Measurements from ENCODE around the gene PCBP4.
"Not testable (repeated sequence)": the region's sequence is repeated elsewhere in the genome, so short reads cannot be mapped to it uniquely, and the experiment has no call there.

Gene PCBP4

DNA sequence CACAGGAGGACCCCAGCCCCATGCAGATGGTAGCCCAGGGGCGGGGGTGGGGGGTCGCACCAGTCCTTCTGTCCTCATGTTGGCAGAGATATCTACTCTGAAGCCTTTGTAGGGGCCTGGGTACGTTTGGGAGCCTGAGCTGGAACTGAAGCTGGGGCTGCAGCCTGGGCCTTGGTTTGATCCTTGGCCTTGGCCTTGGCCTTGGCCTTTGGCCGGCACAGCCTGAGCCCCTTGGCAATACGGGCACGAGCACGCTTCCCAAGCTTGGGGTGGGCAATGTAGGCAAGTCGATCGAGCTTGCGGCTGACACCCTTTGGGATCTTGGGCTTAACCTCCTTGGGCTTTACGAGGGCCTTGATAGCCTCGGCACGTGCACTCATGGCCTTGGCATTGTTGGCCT, 26.4 kb upstream of the PCBP4 start:
- not testable (repeated sequence) for H3K9me3 ChIP-seq (ENCODE audit: control insufficient read depth in 2 of 2, low read length in 2 of 2); H3K9ac ChIP-seq (ENCODE audit: low read length in 2 of 2); H3K27ac ChIP-seq (ENCODE audit: low read length); H3K4me3 ChIP-seq (ENCODE audit: low read length in 2 of 2); H3K27me3 ChIP-seq (ENCODE audit: control insufficient read depth in 1 of 2, insufficient read depth in 2 of 2, low read length in 2 of 2)
- H3K4me1 ChIP-seq (ENCODE audit: control insufficient read depth, insufficient read depth, low read length): peaks cover 22% of the 10 kb centered on the region
- H3K36me3 ChIP-seq (ENCODE audit: control insufficient read depth in 2 of 2, insufficient read depth in 2 of 2, low read length in 2 of 2): peaks cover 14% of the 10 kb centered on the region in 2 donors

DNA sequence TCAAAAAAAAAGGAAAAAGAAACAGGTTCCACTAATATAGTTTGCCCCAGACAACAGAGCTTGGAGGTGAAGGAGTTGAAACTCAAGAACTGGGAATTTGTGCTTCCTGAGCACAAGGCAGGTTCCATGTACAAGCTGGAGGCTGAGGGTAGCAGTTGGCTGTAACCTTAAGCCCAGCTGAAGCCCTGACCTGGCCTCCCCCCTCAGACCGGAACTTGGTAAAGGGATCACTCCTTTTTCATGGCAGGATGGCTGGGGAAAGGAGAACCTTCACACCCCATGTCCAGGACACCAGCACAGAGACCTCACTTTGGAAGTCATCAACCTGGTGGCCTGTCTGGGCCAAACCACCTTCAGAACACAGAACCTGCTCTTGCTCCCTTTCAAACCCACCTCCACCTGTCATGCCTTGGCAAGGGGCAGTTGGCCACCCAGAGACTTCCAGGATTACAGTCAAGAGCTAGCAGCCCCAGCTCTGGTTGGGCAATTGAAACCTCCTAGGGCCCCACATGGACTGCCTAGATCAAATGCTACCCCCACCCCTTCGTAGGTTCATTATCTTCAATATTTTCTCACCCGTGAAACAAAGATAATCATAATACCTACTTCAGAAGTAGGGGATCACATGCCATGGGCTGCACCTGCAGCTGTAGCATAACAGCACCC, 24.9 kb upstream of the PCBP4 start:
- Histone ChIP-seq H3K9ac (ENCODE audit: low read length in 2 of 2) (no peak overlapping the region), H3K27ac (ENCODE audit: low read length) (no peak overlapping the region)

DNA sequence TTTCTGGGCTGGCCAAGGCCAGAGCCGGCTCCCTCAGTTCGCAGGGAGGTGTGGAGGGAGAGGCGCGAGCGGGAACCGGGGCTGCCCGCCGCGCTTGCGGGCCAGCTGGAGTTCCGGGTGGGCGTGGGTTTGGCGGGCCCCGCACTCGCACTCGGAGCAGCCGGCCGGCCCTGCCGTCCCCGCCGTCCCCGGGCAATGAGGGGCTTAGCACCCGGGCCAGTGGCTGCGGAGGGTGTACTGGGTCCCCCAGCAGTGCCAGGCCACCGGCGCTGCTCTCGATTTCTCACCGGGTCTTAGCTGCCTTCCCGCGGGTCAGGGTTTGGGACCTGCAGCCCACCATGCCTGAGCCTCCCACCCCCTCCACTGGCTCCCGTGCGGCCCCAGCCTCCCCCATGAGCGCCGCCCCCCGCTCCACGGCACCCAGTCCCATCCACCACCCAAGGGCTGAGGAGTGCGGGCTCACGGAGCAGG, 23.3 kb upstream of the PCBP4 start:
- H3K27ac ChIP-seq (ENCODE audit: low read length): not testable (repeated sequence)
- H3K4me1 ChIP-seq (ENCODE audit: control insufficient read depth, insufficient read depth, low read length): peaks cover 18% of the 10 kb centered on the region

More for the DNA sequence above, 24.9 kb upstream of the PCBP4 start:
- Histone ChIP-seq H3K9me3 (ENCODE audit: control insufficient read depth in 2 of 2, low read length in 2 of 2) (no peaks in the 10 kb centered on the region), H3K4me1 (ENCODE audit: control insufficient read depth, insufficient read depth, low read length) (peaks cover 22% of the 10 kb centered on the region), H3K36me3 (ENCODE audit: control insufficient read depth in 2 of 2, insufficient read depth in 2 of 2, low read length in 2 of 2) (peaks cover 14% of the 10 kb centered on the region in 2 donors), H3K27me3 (ENCODE audit: control insufficient read depth in 1 of 2, insufficient read depth in 2 of 2, low read length in 2 of 2) (no peaks in the 10 kb centered on the region), H3K4me3 (ENCODE audit: low read length in 2 of 2) (no peak overlapping the region)

DNA sequence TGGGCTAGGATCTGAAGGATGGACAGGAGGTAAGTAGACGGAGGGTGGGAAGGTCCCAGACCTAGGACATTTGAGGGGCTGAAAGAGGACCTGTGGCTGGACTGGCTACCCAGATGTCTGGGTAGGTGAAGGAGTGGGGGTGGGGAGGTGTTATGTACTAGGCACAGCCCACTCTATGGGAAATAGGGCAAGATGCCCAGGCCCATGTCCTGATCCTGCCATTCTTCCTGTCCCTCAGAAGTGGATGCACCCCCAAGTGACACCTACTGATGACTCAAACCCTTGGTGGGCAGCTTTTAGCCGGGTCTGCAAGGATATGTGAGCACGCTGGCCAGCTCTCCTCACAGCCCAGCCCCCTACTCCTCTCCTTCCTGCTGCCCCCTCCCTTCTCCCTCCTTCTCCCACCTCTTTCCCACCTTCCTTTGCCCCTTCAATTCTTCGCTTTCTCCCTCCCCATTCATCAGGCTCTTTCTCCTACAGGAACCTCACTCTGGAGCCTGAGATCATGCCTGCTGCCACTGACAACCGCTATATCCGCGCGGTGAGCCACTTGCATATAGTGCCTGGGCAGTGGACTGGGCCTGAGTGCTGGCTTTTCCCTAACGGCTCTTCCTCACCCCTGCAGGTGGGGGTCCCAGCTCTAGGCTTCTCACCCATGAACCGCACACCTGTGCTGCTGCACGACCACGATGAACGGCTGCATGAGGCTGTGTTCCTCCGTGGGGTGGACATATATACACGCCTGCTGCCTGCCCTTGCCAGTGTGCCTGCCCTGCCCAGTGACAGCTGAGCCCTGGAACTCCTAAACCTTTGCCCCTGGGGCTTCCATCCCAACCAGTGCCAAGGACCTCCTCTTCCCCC, 21.3 kb upstream of the PCBP4 start:
- Histone ChIP-seq H3K9ac (ENCODE audit: low read length in 2 of 2) (no peak overlapping the region), H3K4me1 (ENCODE audit: control insufficient read depth, insufficient read depth, low read length) (peaks cover 16% of the 10 kb centered on the region), H3K4me3 (ENCODE audit: low read length in 2 of 2) (no peak overlapping the region), H3K27ac (ENCODE audit: low read length) (no peak overlapping the region), H3K9me3 (ENCODE audit: control insufficient read depth in 2 of 2, low read length in 2 of 2) (no peaks in the 10 kb centered on the region), H3K27me3 (ENCODE audit: control insufficient read depth in 1 of 2, insufficient read depth in 2 of 2, low read length in 2 of 2) (no peaks in the 10 kb centered on the region), H3K36me3 (ENCODE audit: control insufficient read depth in 2 of 2, insufficient read depth in 2 of 2, low read length in 2 of 2) (peaks cover 3 to 6% of the 10 kb centered on the region in 2 donors)

More for the DNA sequence above, 23.3 kb upstream of the PCBP4 start:
- H3K27me3 ChIP-seq (ENCODE audit: control insufficient read depth in 1 of 2, insufficient read depth in 2 of 2, low read length in 2 of 2); H3K9ac ChIP-seq (ENCODE audit: low read length in 2 of 2); H3K9me3 ChIP-seq (ENCODE audit: control insufficient read depth in 2 of 2, low read length in 2 of 2); H3K4me3 ChIP-seq (ENCODE audit: low read length in 2 of 2): not testable (repeated sequence)
- H3K36me3 ChIP-seq (ENCODE audit: control insufficient read depth in 2 of 2, insufficient read depth in 2 of 2, low read length in 2 of 2): peaks cover 14% of the 10 kb centered on the region in 2 donors

DNA sequence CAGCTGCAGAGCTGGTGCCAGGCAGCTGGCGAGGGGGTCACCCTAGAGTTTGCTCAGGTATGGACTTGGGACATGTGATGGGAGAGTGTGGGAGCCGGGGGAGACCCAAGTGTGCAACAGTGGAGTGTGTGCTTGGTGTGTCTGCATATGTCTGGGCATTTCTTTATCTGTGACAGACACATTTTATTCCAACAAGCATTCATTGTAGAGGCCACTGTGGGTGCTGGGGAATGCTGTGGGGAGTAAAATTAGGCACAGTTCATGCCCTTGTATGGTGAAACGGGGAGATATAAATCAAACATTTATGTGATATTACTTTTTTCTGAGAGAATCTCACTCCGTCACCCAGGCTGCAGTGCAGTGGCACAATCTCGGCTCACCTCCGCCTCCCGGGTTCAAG, 20.3 kb upstream of the PCBP4 start:
- Histone ChIP-seq H3K9me3 (ENCODE audit: control insufficient read depth in 2 of 2, low read length in 2 of 2) (no peaks in the 10 kb centered on the region), H3K27ac (ENCODE audit: low read length) (no peak overlapping the region), H3K4me3 (ENCODE audit: low read length in 2 of 2) (no peak overlapping the region), H3K36me3 (ENCODE audit: control insufficient read depth in 2 of 2, insufficient read depth in 2 of 2, low read length in 2 of 2) (peaks cover 3 to 4% of the 10 kb centered on the region in 2 donors), H3K9ac (ENCODE audit: low read length in 2 of 2) (no peak overlapping the region), H3K4me1 (ENCODE audit: control insufficient read depth, insufficient read depth, low read length) (peaks cover 22% of the 10 kb centered on the region), H3K27me3 (ENCODE audit: control insufficient read depth in 1 of 2, insufficient read depth in 2 of 2, low read length in 2 of 2) (no peaks in the 10 kb centered on the region)

DNA sequence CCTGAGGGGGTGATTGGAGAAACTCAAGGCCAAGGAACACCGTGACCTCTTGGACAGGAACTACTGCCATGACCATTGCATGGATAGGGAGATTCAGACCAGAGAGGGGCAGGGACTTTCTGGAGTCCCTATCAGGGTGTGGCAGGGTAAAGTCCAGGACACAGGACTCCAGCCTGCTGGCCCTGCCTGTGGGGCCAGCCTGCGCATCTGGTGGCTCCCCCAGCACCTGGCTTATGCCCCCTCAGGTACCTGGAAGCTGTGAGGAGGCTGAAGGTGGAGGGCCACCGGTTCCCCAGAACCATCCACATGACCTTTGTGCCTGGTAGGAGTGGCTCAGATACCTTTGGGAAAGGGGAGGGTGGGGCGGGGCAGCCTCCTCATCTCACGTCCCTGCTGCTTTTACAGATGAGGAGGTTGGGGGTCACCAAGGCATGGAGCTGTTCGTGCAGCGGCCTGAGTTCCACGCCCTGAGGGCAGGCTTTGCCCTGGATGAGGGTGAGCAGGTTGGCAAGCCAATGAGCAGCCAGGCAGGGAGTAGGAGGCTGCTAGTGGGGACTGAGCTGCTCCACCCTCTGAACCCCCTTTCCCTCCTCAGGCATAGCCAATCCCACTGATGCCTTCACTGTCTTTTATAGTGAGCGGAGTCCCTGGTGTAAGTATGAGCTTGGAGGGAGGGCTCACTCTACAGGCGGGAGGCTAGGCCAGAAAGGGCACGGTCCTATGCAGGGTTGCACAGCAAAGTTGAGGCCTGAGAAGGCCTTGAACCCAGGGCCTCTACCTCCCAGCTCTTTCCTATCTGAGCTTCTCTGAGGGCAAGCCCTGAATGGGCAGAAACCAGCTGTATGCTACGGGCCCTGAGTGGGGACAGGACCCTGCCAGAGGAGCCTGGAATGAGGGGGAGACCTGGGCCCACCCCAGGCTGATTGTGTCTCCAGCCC, 19.0 kb upstream of the PCBP4 start:
- Histone ChIP-seq H3K4me3 (ENCODE audit: low read length in 2 of 2) (no peak overlapping the region), H3K9me3 (ENCODE audit: control insufficient read depth in 2 of 2, low read length in 2 of 2) (no peaks in the 10 kb centered on the region), H3K4me1 (ENCODE audit: control insufficient read depth, insufficient read depth, low read length) (peaks cover 30% of the 10 kb centered on the region), H3K9ac (ENCODE audit: low read length in 2 of 2) (peak overlapping the region in 1 of 2 donors; percentile 29), H3K27me3 (ENCODE audit: control insufficient read depth in 1 of 2, insufficient read depth in 2 of 2, low read length in 2 of 2) (no peaks in the 10 kb centered on the region), H3K27ac (ENCODE audit: low read length) (no peak overlapping the region), H3K36me3 (ENCODE audit: control insufficient read depth in 2 of 2, insufficient read depth in 2 of 2, low read length in 2 of 2) (no peaks in the 10 kb centered on the region)

DNA sequence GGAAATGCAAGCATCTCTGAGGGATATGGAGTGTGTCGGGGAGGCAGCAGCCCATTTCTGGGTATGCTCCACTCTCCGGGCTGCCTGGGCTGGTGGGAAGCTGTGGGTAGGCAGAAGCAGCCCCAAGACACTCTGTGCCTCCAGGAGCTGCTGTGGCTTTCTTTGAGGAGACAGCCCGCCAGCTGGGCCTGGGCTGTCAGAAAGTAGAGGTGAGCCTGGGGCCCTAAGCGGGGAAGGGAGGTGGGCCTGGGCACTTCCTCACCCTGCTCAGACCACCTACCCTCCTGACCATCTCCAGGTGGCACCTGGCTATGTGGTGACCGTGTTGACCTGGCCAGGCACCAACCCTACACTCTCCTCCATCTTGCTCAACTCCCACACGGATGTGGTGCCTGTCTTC, 17.8 kb upstream of the PCBP4 start:
- H3K27ac ChIP-seq (ENCODE audit: low read length): no peak overlapping the region
- no peaks in the 10 kb centered on the region for H3K27me3 ChIP-seq (ENCODE audit: control insufficient read depth in 1 of 2, insufficient read depth in 2 of 2, low read length in 2 of 2)
- H3K9me3 ChIP-seq (ENCODE audit: control insufficient read depth in 2 of 2, low read length in 2 of 2): no peaks in the 10 kb centered on the region
- no peak overlapping the region for H3K9ac ChIP-seq (ENCODE audit: low read length in 2 of 2)
- H3K4me3 ChIP-seq (ENCODE audit: low read length in 2 of 2): no peak overlapping the region
- H3K4me1 ChIP-seq (ENCODE audit: control insufficient read depth, insufficient read depth, low read length): peaks cover 32% of the 10 kb centered on the region
- no peaks in the 10 kb centered on the region for H3K36me3 ChIP-seq (ENCODE audit: control insufficient read depth in 2 of 2, insufficient read depth in 2 of 2, low read length in 2 of 2)

DNA sequence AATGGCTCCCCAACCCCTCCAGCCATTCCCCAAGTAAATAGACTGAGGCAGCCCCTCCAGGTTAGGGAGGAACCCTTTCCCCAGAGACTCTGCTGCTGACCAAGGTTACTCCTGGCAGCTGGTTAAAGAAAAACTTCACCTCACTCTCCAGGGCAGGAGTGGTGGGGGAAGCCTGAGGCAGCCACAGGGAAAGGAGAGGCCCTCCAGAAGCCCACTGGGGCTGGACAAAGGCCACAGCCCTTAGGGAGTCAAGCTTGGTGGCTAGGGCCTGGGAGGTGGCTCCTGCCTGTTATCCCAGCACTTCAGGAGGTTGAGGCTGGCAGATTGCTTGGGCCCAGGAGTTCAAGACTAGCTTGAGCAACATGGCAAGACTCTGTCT, 17.0 kb upstream of the PCBP4 start:
- no peak overlapping the region for H3K4me3 ChIP-seq (ENCODE audit: low read length in 2 of 2)
- H3K36me3 ChIP-seq (ENCODE audit: control insufficient read depth in 2 of 2, insufficient read depth in 2 of 2, low read length in 2 of 2): no peaks in the 10 kb centered on the region
- H3K9ac ChIP-seq (ENCODE audit: low read length in 2 of 2): peak overlapping the region; percentile 79 to 84
- peaks cover 26% of the 10 kb centered on the region for H3K4me1 ChIP-seq (ENCODE audit: control insufficient read depth, insufficient read depth, low read length)
- H3K27me3 ChIP-seq (ENCODE audit: control insufficient read depth in 1 of 2, insufficient read depth in 2 of 2, low read length in 2 of 2): no peaks in the 10 kb centered on the region
- H3K9me3 ChIP-seq (ENCODE audit: control insufficient read depth in 2 of 2, low read length in 2 of 2): no peaks in the 10 kb centered on the region
- peak overlapping the region; percentile 93 for H3K27ac ChIP-seq (ENCODE audit: low read length)

DNA sequence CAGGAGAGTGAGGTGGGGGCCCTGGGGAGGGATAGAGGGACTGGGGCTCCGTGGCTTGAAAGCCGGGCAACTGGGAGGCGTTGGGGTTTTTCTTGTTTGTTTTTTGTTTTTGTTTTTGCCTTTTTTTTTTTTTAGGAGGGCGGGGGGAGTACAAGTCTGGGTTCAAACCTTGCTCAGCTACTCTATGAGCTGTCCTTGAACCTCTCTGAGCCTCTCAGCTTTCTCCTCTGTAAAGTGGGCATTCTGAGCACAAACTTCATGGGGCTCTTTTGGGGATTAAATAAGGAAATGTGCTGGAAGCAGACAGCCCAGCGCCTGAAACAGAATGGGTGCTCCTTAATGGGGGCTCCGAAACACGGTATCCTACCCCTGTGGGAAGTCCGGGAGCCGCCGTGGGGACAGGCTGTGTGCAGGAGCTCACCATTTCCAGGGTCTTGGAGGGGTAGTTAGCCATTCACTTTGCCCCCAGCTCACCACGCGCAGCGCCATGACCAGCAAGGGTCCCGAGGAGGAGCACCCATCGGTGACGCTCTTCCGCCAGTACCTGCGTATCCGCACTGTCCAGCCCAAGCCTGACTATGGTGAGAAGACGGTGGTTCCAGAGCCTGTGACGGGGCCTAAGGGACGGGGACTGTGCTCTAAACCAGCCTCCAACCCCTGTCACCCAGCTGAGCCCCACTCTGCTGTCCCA, 16.5 kb upstream of the PCBP4 start:
- Histone ChIP-seq H3K36me3 (ENCODE audit: control insufficient read depth in 2 of 2, insufficient read depth in 2 of 2, low read length in 2 of 2) (no peaks in the 10 kb centered on the region), H3K9me3 (ENCODE audit: control insufficient read depth in 2 of 2, low read length in 2 of 2) (no peaks in the 10 kb centered on the region), H3K9ac (ENCODE audit: low read length in 2 of 2) (peak overlapping the region; percentile 79 to 84), H3K4me1 (ENCODE audit: control insufficient read depth, insufficient read depth, low read length) (peaks cover 26% of the 10 kb centered on the region), H3K27ac (ENCODE audit: low read length) (peak overlapping the region; percentile 93), H3K27me3 (ENCODE audit: control insufficient read depth in 1 of 2, insufficient read depth in 2 of 2, low read length in 2 of 2) (no peaks in the 10 kb centered on the region), H3K4me3 (ENCODE audit: low read length in 2 of 2) (peak overlapping the region; percentile 84 to 95)

Measured in stomach smooth muscle (tissue), 2 donors.